Activated T-helper 1 cell treated with Interleukin-2 at 50 U/mL for 16 hours (primary cell): ENCODE measurements around the gene NDUFA12.
"Not testable (repeated sequence)": the region's sequence is repeated elsewhere in the genome, so short reads cannot be mapped to it uniquely, and the experiment has no call there.

Experiments used
- DNase-seq: peaks from one replicate; pipeline ENCODE4 v3.0.0-alpha.2; 2020; ENCODE audit warnings: low read depth

Gene NDUFA12

DNA sequence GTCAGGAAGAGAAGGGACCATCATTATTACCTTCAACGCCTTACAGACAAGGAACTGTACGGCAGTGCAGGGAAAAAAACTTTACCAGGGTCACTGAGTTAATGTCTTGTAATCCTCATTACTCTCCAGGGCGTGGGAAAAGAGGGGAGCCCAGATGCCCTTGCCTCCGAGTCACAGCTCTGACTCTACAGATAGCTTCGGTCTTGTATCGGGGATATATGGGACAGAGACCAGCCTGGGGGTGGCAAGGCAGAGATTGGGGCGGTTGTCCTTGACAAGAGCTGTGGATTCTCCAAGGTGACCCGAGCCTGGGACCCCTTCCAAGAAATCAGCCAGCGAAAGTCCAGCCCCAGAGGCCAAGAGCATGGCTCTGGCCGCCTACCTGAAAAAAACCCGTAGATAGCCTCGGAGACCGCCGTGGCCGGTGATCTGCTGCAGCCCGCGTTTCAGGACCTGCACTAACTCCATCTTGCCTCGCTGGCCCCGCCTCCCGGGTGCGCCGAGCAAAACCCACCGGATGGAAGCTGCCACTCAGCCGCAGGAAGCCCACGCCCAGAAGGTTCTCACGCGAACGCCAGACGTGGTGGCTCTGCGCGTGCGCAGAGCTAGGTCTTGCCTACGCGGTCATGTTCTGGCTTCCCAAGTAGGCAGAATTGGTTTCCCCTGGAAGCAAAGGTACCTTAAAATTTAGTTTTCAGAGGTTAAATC is at the start of gene NDUFA12:
Gene NDUFA12, minus strand, starts transcription at position 485 of the 708 bp plus-strand sequence. Its CDS starts 17 bp downstream, at position 468.
- DNase-seq, result peak; percentile 93

GRCh38 chr12:95051241-95051640 is 47.7 kb upstream of the NDUFA12 start:
- no peak for DNase-seq

GRCh38 chr12:95037906-95038305 is 34.4 kb upstream of the NDUFA12 start:
- no peak for DNase-seq

- no peak for DNase-seq
Observed at GRCh38 chr12:95034750-95035149, 31.3 kb upstream of the NDUFA12 start.

- DNase-seq, result no peak
Observed at GRCh38 chr12:95022477-95022876, 19.0 kb upstream of the NDUFA12 start.

DNA sequence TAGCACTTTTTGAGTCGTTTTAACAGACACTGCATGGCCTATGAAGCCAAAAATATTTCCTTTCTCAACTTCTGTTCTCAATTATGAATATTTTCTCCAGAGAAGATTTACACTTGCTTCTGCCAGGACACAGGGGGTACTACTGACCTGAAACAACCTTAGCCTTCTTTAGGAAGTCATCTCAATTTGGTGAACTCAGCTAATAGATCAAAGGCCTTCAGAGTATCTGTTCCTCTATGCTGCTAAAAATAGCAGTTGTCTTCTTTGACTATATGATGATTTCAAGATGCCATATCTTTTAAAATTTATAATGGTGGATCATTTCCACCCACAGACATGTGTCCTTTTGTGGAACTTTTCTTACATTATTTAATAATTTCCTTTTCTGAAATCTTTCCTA is 14.0 kb upstream of the NDUFA12 start:
- DNase-seq, result no peak

- no peak for DNase-seq
Observed at GRCh38 chr12:95016120-95016519, 12.6 kb upstream of the NDUFA12 start.

DNA sequence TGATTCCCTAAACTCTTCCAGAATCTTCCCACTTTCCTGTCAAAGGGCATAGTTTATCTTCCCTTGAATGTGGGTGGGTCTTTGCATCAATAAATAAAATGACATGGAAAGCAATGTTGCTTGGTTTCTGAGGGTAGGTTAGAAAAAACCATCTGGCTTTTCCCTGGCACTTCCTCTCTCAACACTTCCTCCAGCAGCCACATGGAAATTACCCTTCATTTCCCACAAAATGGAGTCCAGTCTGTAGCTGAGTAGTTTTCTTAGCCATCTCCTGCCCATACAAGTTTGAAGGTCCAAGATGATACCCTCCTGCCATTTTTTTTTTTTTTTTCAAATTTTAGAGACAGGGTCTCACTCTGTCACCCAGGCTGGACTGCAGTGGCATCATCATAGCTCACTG is 11.1 kb upstream of the NDUFA12 start:
- DNase-seq, result no peak

GRCh38 chr12:95006206-95006605 is 2.7 kb upstream of the NDUFA12 start:
- no peak for DNase-seq

- DNase-seq, result no peak
Observed at GRCh38 chr12:95004610-95005009, 1.1 kb upstream of the NDUFA12 start.

- DNase-seq, result no peak
Observed at GRCh38 chr12:95003921-95004272, 400 bp upstream of the NDUFA12 start.

GRCh38 chr12:95002754-95003153 is 743 bp downstream of the NDUFA12 start:
- DNase-seq, result no peak

GRCh38 chr12:94998326-94998725 is 5.2 kb downstream of the NDUFA12 start:
- DNase-seq, result no peak

DNA sequence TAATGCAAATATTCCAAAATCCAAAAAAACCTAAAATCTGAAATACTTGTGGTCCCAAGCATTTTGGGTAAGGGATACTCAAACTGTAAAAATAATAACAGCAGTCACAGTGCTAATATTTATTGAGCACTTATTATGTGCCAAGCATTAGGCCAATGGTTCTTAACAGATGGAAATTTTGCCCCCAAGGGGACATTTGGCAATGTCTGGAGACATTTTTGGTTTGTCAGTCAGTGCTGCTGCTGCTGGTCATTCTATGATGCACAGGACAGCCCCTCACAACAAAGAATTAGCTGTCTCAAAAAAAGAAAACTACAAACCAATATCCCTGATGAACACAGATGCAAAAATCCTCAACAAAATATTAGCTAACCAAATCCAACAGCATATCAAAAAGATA is 5.8 kb downstream of the NDUFA12 start:
- DNase-seq, result no peak

DNA sequence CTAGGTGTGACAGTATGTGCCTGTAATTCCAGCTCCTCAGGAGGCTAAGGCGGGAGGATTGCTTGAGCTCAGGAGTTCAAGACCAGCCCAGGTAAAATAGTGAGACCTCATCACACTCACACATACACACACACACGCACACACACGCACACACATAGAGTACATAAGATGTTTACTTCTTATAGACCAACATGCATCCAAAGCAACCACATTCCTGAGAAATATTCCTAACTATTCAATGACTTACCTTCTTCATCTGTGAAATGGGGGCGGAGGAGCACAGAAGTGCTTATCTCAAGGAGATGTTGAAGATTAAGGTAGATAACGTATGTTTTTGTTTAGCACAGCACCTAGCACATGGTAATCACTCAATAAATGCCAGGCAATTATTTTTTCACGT is 6.4 kb downstream of the NDUFA12 start:
- no peak for DNase-seq

GRCh38 chr12:94994312-94994711 is 9.2 kb downstream of the NDUFA12 start:
- DNase-seq, result no peak

- not testable (repeated sequence) for DNase-seq
Observed at GRCh38 chr12:94993855-94994254, 9.6 kb downstream of the NDUFA12 start.

DNA sequence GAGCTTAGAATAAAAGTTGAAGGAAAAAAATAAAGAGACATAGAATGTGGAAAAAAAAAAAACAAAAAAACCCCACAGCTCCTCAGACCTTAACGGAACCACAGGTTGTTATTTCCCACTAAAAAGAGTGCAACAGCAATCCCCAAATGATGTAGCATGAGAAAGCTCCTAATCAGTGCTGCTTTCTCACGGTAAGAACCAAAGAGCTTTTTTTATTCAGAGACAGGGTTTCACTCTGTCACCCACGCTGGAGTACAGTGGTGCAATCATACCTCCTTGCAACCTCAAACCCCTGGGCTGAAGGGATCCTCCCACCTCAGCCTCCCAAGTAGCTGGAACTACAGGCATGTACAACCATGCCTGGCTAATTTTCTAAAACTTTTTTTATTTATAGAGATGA is 13.3 kb downstream of the NDUFA12 start:
- no peak for DNase-seq

GRCh38 chr12:94988471-94988870 is 15.0 kb downstream of the NDUFA12 start:
- DNase-seq, result no peak

DNA sequence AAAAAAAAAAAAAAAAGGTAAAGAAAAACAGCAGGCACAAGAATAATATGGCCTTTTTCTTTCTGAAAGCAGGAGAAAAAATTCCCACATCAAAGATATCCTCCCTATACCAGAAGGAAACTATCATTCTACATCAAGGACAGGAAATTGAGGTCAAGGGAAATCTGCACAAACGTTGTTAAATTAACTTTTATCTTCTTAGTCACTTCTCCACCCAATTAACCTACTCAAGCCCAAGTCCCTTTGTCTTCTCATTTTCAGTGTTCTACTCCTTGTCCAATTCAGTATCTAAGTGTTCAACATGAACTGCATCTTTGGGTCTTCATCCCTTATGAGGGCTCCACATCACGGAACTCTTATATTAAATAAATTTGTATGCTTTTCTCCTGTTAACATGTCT is 15.7 kb downstream of the NDUFA12 start:
- no peak for DNase-seq

DNA sequence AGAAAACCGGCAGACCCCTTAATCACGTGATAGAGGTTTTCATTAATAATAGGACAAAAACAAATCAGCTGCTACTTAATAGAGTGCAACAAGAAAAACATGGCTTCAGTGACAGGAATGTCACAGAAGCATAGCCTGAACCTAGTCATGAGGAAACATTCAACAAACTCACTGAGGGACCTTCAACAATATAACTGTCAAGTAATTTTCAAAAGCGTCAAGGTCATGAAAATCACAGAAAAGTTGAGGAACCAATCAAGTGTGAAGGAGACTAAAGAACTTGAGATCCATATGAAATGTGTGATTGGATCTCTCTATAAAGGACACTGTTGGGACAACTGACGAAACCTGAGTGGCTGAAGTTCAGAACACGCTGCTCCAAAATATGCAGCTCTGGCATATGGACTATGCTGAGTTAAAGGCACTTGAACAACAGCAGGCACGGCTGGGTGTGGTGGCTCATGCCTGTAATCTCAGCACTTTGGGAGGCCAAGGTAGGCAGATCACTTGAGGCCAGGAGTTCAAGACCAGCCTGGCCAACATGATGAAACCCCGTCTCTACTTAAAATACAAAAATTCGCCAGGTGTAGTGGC is 16.3 kb downstream of the NDUFA12 start:
- DNase-seq, result no peak

- not testable (repeated sequence) for DNase-seq
Observed at GRCh38 chr12:94985099-94985498, 18.4 kb downstream of the NDUFA12 start.

DNA sequence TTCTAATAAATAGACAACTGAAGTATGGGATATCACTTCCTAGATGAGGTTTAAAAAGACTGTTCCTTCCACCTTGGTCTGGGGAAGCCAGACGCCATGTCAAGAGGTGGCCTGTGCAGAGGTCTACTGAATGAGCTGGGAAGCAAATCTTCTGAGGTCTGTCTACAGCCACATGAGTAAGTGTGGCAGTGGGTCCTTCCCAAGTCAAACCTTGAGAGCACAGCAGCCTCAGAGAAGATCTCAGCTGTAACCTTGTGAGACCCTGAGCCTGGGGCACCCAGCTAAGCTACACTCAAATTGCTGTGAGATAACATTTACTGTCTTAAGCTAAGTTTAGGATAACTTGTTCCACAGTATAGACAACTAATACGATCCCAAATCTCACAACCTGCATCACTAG is 20.2 kb downstream of the NDUFA12 start:
- DNase-seq, result no peak

GRCh38 chr12:94982456-94982855 is 21.0 kb downstream of the NDUFA12 start:
- DNase-seq, result no peak
